SU-DHL-6 (cell line): ENCODE data around the gene PTP4A2.
A peak's percentile ranks its signal among the peaks of the same experiment; 100 is the strongest.

ENCODE experiments used
- H2AFZ ChIP-seq: fragments of 200-600 bp; sonication (generic); 2 replicates; pipeline ENCODE4 v1.6.1; 2014; ENCODE audit warnings: low read depth, mild to moderate bottlenecking, moderate library complexity, mixed read lengths, antibody characterized with exemption, low read length; ENCODE audit not compliant: severe bottlenecking
- H3F3A ChIP-seq: fragments of 200-600 bp; shearing (Covaris generic); 2 replicates; pipeline ENCODE4 v1.6.0; 2016; ENCODE audit warnings: antibody characterized with exemption, mild to moderate bottlenecking; ENCODE audit not compliant: insufficient read depth
- H3K27ac ChIP-seq: fragments of 200-600 bp; sonication (generic); 2 replicates; pipeline ENCODE4 v1.5.1; 2016; ENCODE audit warnings: low read depth, mild to moderate bottlenecking, low read length, moderate library complexity, mixed read lengths
- H3K27me3 ChIP-seq: fragments of 200-600 bp; sonication (generic), shearing (Covaris generic); 2 replicates; pipeline ENCODE4 v1.6.0; 2014; ENCODE audit warnings: mild to moderate bottlenecking, low read length
- H3K36me3 ChIP-seq: fragments of 200-600 bp; sonication (generic); 2 replicates; pipeline ENCODE4 v1.6.1; 2014; ENCODE audit warnings: mild to moderate bottlenecking, low read length, mixed read lengths
- H3K4me2 ChIP-seq: fragments of 300-600, 200-600 bp; shearing (Covaris generic), sonication (generic); 2 replicates; pipeline ENCODE4 v1.6.0; 2014; ENCODE audit warnings: low read length, low read depth, mild to moderate bottlenecking; ENCODE audit not compliant: poor library complexity, severe bottlenecking
- H3K4me3 ChIP-seq: fragments of 200-600 bp; sonication (generic); 2 replicates; pipeline ENCODE4 v1.5.1; 2014; ENCODE audit warnings: antibody characterized with exemption, low read length, mild to moderate bottlenecking, mixed read lengths; ENCODE audit not compliant: insufficient read depth, poor library complexity, severe bottlenecking
- H3K79me2 ChIP-seq: fragments of 200-600 bp; sonication (generic); 2 replicates; pipeline ENCODE4 v1.6.1; 2014; ENCODE audit warnings: mild to moderate bottlenecking, low read length, moderate library complexity; ENCODE audit not compliant: insufficient read depth
- H3K9ac ChIP-seq: fragments of 200-600 bp; sonication (generic); 2 replicates; pipeline ENCODE4 v1.7.0; 2014; ENCODE audit warnings: mild to moderate bottlenecking, low read length
- H3K9me2 ChIP-seq: fragments of 200-600 bp; sonication (generic); replicated peaks from 2 replicates; pipeline ENCODE4 v1.6.1; 2014; ENCODE audit warnings: low read length; ENCODE audit not compliant: insufficient read depth
- H3K9me3 ChIP-seq: fragments of 200-600 bp; sonication (generic); 2 replicates; pipeline ENCODE4 v1.6.1; 2014; ENCODE audit warnings: low read length, mixed read lengths; ENCODE audit not compliant: insufficient read depth
- H4K20me1 ChIP-seq: fragments of 200-600 bp; sonication (generic); 2 replicates; pipeline ENCODE4 v1.6.1; 2014; ENCODE audit warnings: low read depth, mild to moderate bottlenecking, antibody characterized with exemption, low read length, moderate library complexity, mixed read lengths
- EZH2phosphoT487 ChIP-seq: fragments of 200-600 bp; sonication (generic), shearing (Covaris generic); conservative IDR thresholded peaks from 2 replicates; pipeline ENCODE4 v1.6.1; 2018; ENCODE audit warnings: mild to moderate bottlenecking, antibody characterized with exemption, low read length, moderate library complexity, mixed read lengths
- TF ChIP-seq, protein P1 (sequence below): fragments of 200-600 bp; sonication (generic); IDR thresholded peaks from one replicate; pipeline ENCODE4 v1.5.1; 2017; ENCODE audit warnings: antibody characterized with exemption, mild to moderate bottlenecking, low read length, moderate library complexity; ENCODE audit not compliant: insufficient read depth, poor library complexity, severe bottlenecking

PTP4A2 gene

DNA sequence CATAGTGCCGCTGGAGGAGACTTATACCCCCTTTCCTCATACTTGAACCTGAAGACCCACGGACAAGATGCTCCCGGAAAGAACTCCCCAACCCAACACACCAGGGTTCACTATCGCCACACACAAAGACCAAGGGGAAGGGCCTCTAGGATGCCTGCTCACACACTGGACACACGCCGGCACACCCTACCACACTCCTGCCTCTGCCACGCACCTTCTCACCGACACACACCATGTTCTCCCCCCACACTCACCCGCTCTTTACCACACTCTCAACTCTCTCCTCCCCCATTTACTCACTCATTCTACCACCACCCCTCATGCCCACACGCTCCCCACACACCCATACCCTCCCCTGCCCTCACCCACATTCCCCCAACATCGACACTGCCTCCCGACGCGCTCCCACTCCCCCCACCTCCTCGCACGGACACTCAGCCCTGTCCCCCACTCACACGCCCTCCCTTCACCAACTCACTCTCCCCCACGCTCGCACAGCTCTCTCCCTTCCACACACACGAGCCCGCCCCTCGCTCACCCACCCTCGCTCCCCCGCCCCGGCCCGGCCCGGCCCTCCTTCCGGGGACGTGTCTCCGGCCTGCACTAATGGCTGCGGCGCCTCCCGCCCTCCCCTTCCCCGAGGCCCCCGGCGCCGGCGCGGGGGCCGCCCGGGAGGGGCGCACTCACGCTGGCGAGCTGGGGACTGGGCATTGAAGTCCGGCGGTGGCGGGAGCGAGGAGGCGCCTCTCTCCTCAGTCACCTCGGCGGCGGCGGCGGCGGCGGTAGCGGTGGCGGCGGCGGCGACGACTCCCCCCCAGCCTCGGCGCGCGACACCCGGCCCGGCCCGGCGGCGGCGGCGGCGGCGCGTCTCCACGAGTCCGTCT is 626 bp downstream of the PTP4A2 start:
- H3K79me2 ChIP-seq = peaks cover 53% of the 10 kb centered on the region
- H4K20me1 ChIP-seq = peaks cover 9% of the 10 kb centered on the region; the same call in 1 of the 2 replicates
- peaks cover 19% of the 10 kb centered on the region for H3F3A ChIP-seq

DNA sequence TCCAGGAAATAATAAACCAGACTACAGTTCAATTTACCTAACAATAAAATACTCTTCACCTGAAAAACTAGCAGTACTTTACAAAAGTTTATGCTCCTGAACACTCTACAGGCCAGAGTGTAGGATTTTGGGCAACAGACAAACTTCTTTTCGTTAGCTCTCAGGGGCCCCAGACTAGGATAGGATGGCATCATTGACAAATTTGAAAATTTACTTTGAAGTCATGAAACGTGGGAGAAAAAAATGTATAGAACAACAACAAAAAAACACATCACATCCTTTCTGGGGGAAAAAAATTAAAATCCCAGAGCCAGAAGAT is 1.2 kb downstream of the PTP4A2 start:
- TF ChIP-seq EZH2phosphoT487 = no peak
- TF ChIP-seq, protein P1, sequence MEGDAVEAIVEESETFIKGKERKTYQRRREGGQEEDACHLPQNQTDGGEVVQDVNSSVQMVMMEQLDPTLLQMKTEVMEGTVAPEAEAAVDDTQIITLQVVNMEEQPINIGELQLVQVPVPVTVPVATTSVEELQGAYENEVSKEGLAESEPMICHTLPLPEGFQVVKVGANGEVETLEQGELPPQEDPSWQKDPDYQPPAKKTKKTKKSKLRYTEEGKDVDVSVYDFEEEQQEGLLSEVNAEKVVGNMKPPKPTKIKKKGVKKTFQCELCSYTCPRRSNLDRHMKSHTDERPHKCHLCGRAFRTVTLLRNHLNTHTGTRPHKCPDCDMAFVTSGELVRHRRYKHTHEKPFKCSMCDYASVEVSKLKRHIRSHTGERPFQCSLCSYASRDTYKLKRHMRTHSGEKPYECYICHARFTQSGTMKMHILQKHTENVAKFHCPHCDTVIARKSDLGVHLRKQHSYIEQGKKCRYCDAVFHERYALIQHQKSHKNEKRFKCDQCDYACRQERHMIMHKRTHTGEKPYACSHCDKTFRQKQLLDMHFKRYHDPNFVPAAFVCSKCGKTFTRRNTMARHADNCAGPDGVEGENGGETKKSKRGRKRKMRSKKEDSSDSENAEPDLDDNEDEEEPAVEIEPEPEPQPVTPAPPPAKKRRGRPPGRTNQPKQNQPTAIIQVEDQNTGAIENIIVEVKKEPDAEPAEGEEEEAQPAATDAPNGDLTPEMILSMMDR = no peak
- Histone ChIP-seq H3K27me3 (no peaks in the 10 kb centered on the region), H2AFZ (no peak overlapping the region), H3K4me3 (peak overlapping the region; percentile 73), H3K4me2 (peak overlapping the region; percentile 87), H3K36me3 (no peaks in the 10 kb centered on the region), H3K9me2 (no peaks in the 10 kb centered on the region), H3K79me2 (peaks cover 59% of the 10 kb centered on the region), H3K9me3 (no peaks in the 10 kb centered on the region), H3K27ac (peak overlapping the region; percentile 69), H4K20me1 (peaks cover 11% of the 10 kb centered on the region), H3F3A (peaks cover 25% of the 10 kb centered on the region), H3K9ac (peak overlapping the region; percentile 75)

More for the DNA sequence above, 626 bp downstream of the PTP4A2 start:
- Histone ChIP-seq H3K9ac (peak overlapping the region; percentile 75), H3K9me3 (no peaks in the 10 kb centered on the region), H3K36me3 (no peaks in the 10 kb centered on the region), H2AFZ (no peak overlapping the region), H3K9me2 (no peaks in the 10 kb centered on the region), H3K4me2 (peak overlapping the region; percentile 87), H3K4me3 (peak overlapping the region; percentile 73), H3K27me3 (no peaks in the 10 kb centered on the region), H3K27ac (peak overlapping the region; percentile 69)
- TF ChIP-seq EZH2phosphoT487 = no peak

DNA sequence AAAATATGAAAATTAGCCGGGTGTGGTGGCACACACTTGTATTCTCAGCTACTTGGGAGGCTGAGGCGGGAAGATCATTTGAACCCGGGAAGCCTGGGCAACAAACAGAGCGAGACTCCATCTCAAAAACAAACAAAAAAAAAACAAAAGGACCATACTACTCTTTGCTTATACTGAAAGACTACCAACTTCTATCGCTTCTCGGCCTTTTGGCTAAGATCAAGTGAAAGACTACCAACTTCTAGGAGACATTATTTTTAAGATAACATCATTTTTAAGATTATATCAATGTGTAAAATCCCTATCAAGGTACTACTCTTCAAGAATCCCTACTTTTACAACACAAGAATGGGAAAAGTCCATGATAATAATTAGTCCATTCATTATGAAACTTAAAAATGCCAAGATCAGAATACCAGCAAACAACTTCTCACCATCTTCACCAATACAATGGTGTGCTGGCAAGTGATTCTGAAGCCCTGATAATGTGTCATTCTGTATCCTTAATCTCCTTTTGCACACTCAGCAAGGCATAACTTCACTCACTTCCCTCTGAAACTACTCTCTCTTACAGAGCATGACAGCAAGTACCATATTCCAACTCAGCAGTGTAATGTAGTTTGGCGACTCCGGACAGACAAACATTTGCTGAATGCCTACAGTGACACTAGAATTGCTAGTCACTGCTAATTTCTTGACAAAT is 1.7 kb downstream of the PTP4A2 start:
- H4K20me1 ChIP-seq = peaks cover 16% of the 10 kb centered on the region
- H2AFZ ChIP-seq = no peak overlapping the region
- TF ChIP-seq, protein P1 = no peak
- no peak for TF ChIP-seq EZH2phosphoT487
- H3K79me2 ChIP-seq = peaks cover 64% of the 10 kb centered on the region
- H3F3A ChIP-seq = peaks cover 30% of the 10 kb centered on the region
- H3K27ac ChIP-seq = peak overlapping the region; percentile 69
- no peaks in the 10 kb centered on the region for H3K9me2 ChIP-seq
- peak overlapping the region; percentile 73 for H3K4me3 ChIP-seq
- peak overlapping the region; percentile 87 for H3K4me2 ChIP-seq
- H3K27me3 ChIP-seq = no peaks in the 10 kb centered on the region
- no peaks in the 10 kb centered on the region for H3K9me3 ChIP-seq
- no peaks in the 10 kb centered on the region for H3K36me3 ChIP-seq
- H3K9ac ChIP-seq = peak overlapping the region; percentile 75
